Chondrocyte (in vitro differentiated cells): ENCODE data around the gene CHMP4A. TPM values are rescaled to one million over a fixed set of nuclear protein-coding genes. Genes with fewer than 3 reads are reported as not detected.
"Not testable (repeated sequence)": the region's sequence is repeated elsewhere in the genome, so short reads cannot be mapped to it uniquely, and the experiment has no call there.

Experiments
- DNase-seq: peaks from one replicate; pipeline ENCODE4 v3.0.0; 2021; ENCODE audit warnings: mixed read lengths, low spot score
- H3K27ac Mint-ChIP-seq: one replicate; pipeline ENCODE4 v1.8.0; 2021; ENCODE audit warnings: mild to moderate bottlenecking, moderate library complexity, mixed read lengths; ENCODE audit not compliant: unreplicated experiment
- H3K27me3 Mint-ChIP-seq: 2 replicates; pipeline ENCODE4 v1.8.0; 2021; ENCODE audit warnings: low read depth, mixed read lengths
- H3K36me3 Mint-ChIP-seq: 2 replicates; pipeline ENCODE4 v1.8.0; 2021; ENCODE audit warnings: low read depth, mixed read lengths
- H3K4me1 Mint-ChIP-seq: 2 replicates; pipeline ENCODE4 v1.8.0; 2021; ENCODE audit warnings: low read depth, mild to moderate bottlenecking, mixed read lengths
- H3K4me3 Mint-ChIP-seq: one replicate; pipeline ENCODE4 v1.8.0; 2021; ENCODE audit warnings: mild to moderate bottlenecking, moderate library complexity, mixed read lengths; ENCODE audit not compliant: unreplicated experiment
- H3K9me3 Mint-ChIP-seq: 2 replicates; pipeline ENCODE4 v1.8.0; 2021; ENCODE audit warnings: low read depth, mixed read lengths
- total RNA-seq: library from RNA; stranded (reverse); gene quantifications from 3 replicates; pipeline ENCODE4 v1.2.1, GENCODE V29; 2021
- TF ChIP-seq, protein P1 (sequence below): fragments of 200-600 bp; sonication (generic); IDR thresholded peaks from 2 replicates; pipeline ENCODE4 v1.5.0; 2021; ENCODE audit warnings: antibody characterized with exemption, mild to moderate bottlenecking, moderate library complexity

CHMP4A gene
- total RNA-seq, 1 donor from 2014 or later: 35.3 TPM

DNA sequence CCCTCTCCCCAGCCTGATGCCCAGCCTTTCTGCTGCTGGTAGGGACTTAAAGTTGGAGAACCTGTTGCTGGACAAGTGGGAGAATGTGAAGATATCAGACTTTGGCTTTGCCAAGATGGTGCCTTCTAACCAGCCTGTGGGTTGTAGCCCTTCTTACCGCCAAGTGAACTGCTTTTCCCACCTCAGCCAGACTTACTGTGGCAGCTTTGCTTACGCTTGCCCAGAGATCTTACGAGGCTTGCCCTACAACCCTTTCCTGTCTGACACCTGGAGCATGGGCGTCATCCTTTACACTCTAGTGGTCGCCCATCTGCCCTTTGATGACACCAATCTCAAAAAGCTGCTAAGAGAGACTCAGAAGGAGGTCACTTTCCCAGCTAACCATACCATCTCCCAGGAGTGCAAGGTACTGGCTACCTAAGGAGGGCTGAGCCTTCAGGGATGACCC is 6.2 kb downstream of the CHMP4A start:
- Mint-ChIP-seq H3K9me3 (peaks cover 7% of the 10 kb centered on the region), H3K36me3 (peaks cover 33% of the 10 kb centered on the region)

DNA sequence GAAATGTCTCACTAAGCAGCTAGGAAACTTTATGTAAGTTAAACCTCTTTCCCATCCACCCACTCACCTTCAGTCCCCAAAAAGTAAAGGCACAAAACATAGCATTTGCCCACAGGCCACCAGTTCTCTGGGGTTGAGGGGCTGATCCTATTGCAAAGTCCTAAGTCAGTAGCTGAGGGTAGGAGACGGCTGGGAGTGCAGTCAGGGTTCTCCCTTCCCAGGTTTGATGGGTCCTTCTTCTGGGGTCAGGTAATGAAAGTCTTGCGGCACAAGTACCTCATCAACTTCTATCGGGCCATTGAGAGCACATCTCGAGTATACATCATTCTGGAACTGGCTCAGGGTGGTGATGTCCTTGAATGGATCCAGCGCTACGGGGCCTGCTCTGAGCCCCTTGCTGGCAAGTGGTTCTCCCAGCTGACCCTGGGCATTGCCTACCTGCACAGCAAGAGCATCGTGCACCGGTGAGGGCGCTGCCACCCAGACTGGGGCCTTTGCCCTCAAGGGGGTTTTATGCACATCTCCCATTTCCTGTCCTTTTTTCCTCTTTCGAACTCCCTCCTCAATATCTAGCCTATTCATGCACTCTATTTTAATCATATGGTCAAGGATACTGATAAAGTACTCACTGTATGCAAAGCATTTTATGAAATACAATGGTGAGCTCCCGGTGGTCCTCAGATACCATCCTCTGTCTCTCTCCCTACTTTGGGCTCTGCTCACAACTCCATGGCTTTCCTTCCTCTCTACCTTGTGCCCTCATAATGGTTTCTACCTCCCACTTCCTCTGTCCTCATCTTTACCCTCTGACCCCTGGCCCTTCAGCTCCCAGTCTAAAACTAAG is 6.8 kb downstream of the CHMP4A start:
- Mint-ChIP-seq H3K27ac (no peak overlapping the region), H3K9me3 (peaks cover 11% of the 10 kb centered on the region), H3K27me3 (no peaks in the 10 kb centered on the region), H3K4me3 (no peak overlapping the region), H3K4me1 (peaks cover 1% of the 10 kb centered on the region), H3K36me3 (peaks cover 37% of the 10 kb centered on the region)
- TF ChIP-seq, protein P1, sequence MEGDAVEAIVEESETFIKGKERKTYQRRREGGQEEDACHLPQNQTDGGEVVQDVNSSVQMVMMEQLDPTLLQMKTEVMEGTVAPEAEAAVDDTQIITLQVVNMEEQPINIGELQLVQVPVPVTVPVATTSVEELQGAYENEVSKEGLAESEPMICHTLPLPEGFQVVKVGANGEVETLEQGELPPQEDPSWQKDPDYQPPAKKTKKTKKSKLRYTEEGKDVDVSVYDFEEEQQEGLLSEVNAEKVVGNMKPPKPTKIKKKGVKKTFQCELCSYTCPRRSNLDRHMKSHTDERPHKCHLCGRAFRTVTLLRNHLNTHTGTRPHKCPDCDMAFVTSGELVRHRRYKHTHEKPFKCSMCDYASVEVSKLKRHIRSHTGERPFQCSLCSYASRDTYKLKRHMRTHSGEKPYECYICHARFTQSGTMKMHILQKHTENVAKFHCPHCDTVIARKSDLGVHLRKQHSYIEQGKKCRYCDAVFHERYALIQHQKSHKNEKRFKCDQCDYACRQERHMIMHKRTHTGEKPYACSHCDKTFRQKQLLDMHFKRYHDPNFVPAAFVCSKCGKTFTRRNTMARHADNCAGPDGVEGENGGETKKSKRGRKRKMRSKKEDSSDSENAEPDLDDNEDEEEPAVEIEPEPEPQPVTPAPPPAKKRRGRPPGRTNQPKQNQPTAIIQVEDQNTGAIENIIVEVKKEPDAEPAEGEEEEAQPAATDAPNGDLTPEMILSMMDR: no peak
- no peak for DNase-seq

More for the DNA sequence above, 6.2 kb downstream of the CHMP4A start:
- DNase-seq: no peak
- Mint-ChIP-seq H3K27me3 (no peaks in the 10 kb centered on the region), H3K27ac (no peak overlapping the region), H3K4me3 (no peak overlapping the region), H3K4me1 (peaks cover 7% of the 10 kb centered on the region)
- TF ChIP-seq, protein P1: no peak

DNA sequence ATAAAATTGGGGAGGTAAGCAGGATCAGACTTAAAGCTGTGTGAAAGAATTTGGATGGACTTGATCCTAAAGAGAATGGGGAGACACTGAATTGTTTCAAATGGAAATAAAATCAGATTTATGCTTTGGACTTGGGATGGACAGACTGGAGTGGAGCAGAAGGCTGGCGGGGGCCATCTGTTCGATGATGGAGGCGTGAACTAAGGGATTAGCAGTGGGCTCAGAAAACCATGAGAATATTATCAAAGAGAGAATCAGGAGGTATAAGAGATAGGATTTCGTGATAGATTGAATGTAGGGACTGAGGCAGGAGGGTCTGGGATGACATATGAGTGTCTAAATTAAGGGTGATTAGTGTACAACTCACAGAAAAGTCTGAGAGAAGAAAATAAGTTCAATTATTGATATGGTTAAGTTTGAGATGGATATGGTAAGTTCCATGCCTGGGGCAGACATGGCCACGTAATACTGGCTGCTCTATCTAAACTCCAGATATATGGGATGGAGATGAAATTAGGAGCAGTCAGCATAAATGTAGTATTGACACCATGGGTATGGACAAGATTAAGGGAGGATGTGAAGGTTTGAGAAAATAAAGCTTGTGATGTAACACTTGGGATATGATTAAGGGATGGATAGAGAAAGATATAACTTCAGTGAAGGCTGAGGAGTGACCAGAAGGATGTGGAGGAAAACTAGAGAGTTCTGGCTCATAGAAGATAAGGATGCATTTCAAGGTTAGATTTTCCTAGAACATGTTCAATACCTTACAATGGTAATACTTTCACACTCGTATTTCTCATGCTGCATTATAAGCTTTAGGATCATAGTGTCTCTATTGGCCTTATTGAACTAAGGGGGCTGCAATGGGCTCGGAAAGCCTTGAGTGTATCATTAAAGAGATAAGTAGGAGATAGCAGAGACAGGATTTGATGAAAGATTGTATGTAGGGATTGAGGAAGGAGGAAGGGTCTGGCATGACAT is 8.8 kb downstream of the CHMP4A start:
- no peak overlapping the region for H3K4me3 Mint-ChIP-seq
- TF ChIP-seq, protein P1: no peak
- H3K4me1 Mint-ChIP-seq: no peaks in the 10 kb centered on the region
- H3K27me3 Mint-ChIP-seq: no peaks in the 10 kb centered on the region
- no peak overlapping the region for H3K27ac Mint-ChIP-seq
- DNase-seq: no peak
- peaks cover 12% of the 10 kb centered on the region for H3K9me3 Mint-ChIP-seq
- H3K36me3 Mint-ChIP-seq: peaks cover 35% of the 10 kb centered on the region

DNA sequence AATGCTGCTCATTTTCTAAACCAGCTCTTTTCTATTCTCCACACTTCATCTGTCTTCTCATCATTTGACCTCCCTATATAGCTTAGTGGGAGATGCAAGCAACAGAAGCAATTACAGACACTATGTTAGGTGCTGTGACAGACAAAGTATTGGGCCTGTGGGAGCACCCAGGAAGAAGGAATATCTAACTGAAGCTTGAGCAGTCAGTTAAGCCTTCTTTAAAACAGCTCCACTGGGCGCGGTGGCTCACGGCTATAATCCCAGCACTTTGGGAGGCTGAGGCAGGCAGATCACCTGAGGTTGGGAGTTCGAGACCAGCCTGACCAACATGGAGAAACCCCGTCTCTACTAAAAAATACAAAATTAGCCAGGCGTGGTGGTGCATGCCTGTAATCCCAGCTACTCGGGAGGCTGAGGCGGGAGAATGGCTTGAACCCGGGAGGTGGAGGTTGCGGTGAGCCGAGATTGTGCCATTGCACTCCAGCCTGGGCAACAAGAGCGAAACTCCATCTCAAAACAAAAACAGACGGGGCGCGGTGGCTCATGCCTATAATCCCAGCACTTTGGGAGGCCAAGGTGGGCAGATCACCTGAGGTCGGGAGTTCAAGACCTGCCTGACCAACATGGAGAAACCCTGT is 9.9 kb downstream of the CHMP4A start:
- Mint-ChIP-seq H3K9me3 (peaks cover 12% of the 10 kb centered on the region), H3K36me3 (peaks cover 35% of the 10 kb centered on the region)
- not testable (repeated sequence) for H3K4me3 Mint-ChIP-seq, H3K27ac Mint-ChIP-seq, DNase-seq, H3K4me1 Mint-ChIP-seq, H3K27me3 Mint-ChIP-seq

DNA sequence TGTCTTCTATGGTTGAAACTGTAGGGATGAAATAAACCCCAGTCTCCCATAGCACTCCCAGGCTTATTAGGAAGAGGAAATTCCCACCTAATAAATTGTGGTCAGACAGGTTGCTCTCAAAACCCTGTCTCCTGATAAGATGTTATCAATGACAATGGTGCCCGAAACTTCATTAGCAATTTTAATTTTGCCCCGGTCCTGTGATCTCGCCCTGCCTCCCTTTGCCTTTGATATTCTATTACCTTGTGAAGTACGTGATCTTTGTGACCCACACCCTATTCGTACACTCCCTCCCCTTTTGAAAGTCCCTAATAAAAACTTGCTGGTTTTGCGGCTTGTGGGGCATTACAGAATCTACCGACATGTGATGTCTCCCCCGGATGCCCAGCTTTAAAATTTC is 10.8 kb downstream of the CHMP4A start:
- peaks cover 34% of the 10 kb centered on the region for H3K36me3 Mint-ChIP-seq
- H3K9me3 Mint-ChIP-seq: peaks cover 12% of the 10 kb centered on the region
- H3K4me1 Mint-ChIP-seq, DNase-seq, H3K27ac Mint-ChIP-seq, H3K27me3 Mint-ChIP-seq, H3K4me3 Mint-ChIP-seq: not testable (repeated sequence)
